ENCODE data around the gene GOLM1. TPM values are rescaled to one million over a fixed set of nuclear protein-coding genes. Genes with fewer than 3 reads are reported as not detected.

GOLM1 gene
- total and polyA plus RNA-seq, 2 donors (not counting 3 experiments of a cell fraction or from before 2014, with no cell fraction given): 49.8 to 108 TPM

DNA sequence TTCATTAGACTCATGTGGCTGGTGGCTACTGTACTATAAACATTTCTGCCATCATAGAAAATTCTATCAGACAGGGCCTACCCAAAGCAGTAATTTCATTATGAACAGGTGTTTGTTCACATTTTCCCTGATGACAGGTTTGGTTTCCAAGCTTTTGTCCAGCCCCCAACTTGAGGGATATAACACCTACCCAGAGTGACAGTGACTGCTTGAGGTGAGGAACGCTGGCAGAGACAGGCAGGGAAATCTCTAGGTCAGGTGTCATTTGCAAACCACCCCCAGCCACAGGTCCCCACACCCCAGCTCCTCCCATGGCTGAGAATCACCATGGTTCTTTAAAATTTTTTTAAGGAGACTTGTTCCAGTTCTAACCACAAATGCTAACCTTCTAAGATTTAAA, 25.5 kb downstream of the GOLM1 start:
- ChIA-PET POLR2A (no interaction called here), CTCF (no interaction called here)
- no TSS peak for BruUV-seq (replicated peaks)
- H3K4me3 ChIP-seq (replicated peaks in 1 of 3; ENCODE audit: insufficient read depth in 1 of 3, low read depth in 1 of 3, low read length in 3 of 3): no peak overlapping the region
- no peaks in the 10 kb centered on the region for H3K27me3 ChIP-seq (ENCODE audit: control insufficient read depth in 2 of 2, insufficient read depth in 2 of 2, low read length in 2 of 2)
- dilution Hi-C loops (cut with MboI; ENCODE audit: extremely low pct_ligation_motif_present, low sequenced_read_pairs) (no loop called here), intact Hi-C loops (cut with micrococcal nuclease) (no loop called here)
- H3K4me1 ChIP-seq (ENCODE audit: control insufficient read depth, extremely low read depth, insufficient read depth, low read length): no peaks in the 10 kb centered on the region
- H3K36me3 ChIP-seq (ENCODE audit: control insufficient read depth in 2 of 2, extremely low read depth in 1 of 2, insufficient read depth in 2 of 2, low read length in 2 of 2): peaks cover 12% of the 10 kb centered on the region in 2 experiments
- peaks cover 4% of the 10 kb centered on the region for H3K79me2 ChIP-seq (ENCODE audit: control insufficient read depth, insufficient read depth, low read length)
- H4K20me1 ChIP-seq (replicated peaks; ENCODE audit: control insufficient read depth, extremely low read depth, insufficient read depth, low read length): no peaks in the 10 kb centered on the region
- H3K9ac ChIP-seq (replicated peaks; ENCODE audit: extremely low read depth, insufficient read depth, low read length): no peak overlapping the region
- H3K27ac ChIP-seq (ENCODE audit: insufficient read depth, low read depth, low read length): no peak overlapping the region
- no peaks in the 10 kb centered on the region for H3K9me1 ChIP-seq (replicated peaks; ENCODE audit: control insufficient read depth, extremely low read depth, insufficient read depth, low read length)
- FAIRE-seq (no peak), DNase-seq (ENCODE audit: low read depth, low spot score) (no peak)
- H2AFZ ChIP-seq (ENCODE audit: low read depth, low read length): no peak overlapping the region
- H3K9me3 ChIP-seq (replicated peaks; ENCODE audit: control insufficient read depth, insufficient read depth, low read length): no peaks in the 10 kb centered on the region
- no peak overlapping the region for H3K4me2 ChIP-seq (ENCODE audit: insufficient read depth, low read length)
- TF ChIP-seq POLR2A (IDR thresholded peaks at IDR 0.05; ENCODE audit: low read depth, low read length) (no peak), MYC (IDR thresholded peaks at IDR 0.05; ENCODE audit: low read depth, low read length) (no peak), EZH2 (IDR thresholded peaks at IDR 0.05; ENCODE audit: borderline replicate concordance, low read depth, low read length, severe bottlenecking) (no peak), JUN (IDR thresholded peaks at IDR 0.05; ENCODE audit: borderline replicate concordance, insufficient read depth, insufficient read length, low read depth) (no peak), GATA2 (IDR thresholded peaks at IDR 0.05; ENCODE audit: insufficient read depth, insufficient read length, low read depth, low read length) (no peak)
- TF ChIP-seq, protein P1, sequence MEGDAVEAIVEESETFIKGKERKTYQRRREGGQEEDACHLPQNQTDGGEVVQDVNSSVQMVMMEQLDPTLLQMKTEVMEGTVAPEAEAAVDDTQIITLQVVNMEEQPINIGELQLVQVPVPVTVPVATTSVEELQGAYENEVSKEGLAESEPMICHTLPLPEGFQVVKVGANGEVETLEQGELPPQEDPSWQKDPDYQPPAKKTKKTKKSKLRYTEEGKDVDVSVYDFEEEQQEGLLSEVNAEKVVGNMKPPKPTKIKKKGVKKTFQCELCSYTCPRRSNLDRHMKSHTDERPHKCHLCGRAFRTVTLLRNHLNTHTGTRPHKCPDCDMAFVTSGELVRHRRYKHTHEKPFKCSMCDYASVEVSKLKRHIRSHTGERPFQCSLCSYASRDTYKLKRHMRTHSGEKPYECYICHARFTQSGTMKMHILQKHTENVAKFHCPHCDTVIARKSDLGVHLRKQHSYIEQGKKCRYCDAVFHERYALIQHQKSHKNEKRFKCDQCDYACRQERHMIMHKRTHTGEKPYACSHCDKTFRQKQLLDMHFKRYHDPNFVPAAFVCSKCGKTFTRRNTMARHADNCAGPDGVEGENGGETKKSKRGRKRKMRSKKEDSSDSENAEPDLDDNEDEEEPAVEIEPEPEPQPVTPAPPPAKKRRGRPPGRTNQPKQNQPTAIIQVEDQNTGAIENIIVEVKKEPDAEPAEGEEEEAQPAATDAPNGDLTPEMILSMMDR (IDR thresholded peaks at IDR 0.05; ENCODE audit: extremely low read depth in 1 of 2, insufficient read depth in 1 of 2, low read depth in 1 of 2, low read length in 2 of 2): no peak
- TF ChIP-seq, protein P2, sequence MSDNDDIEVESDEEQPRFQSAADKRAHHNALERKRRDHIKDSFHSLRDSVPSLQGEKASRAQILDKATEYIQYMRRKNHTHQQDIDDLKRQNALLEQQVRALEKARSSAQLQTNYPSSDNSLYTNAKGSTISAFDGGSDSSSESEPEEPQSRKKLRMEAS (IDR thresholded peaks at IDR 0.05; ENCODE audit: insufficient read depth, insufficient read length): no peak
